ENCODE data around the gene GSG1.
"Not testable (repeated sequence)": the region's sequence is repeated elsewhere in the genome, so short reads cannot be mapped to it uniquely, and the experiment has no call there.

Gene GSG1

GRCh38 chr12:13052421-13052820, 51.0 kb downstream of the GSG1 start:
- no peak for DNase-seq

GRCh38 chr12:13049816-13050215, 53.7 kb downstream of the GSG1 start:
- no peak for DNase-seq

GRCh38 chr12:13046964-13047363, 56.5 kb downstream of the GSG1 start:
- no peak for DNase-seq

- DNase-seq: no peak
These were observed 57.7 kb downstream of the GSG1 start for GRCh38 chr12:13045816-13046215.

GRCh38 chr12:13044906-13045299, 58.6 kb downstream of the GSG1 start:
- no peak for DNase-seq

GRCh38 chr12:13044002-13044905, 59.2 kb downstream of the GSG1 start, which contains the start of gene FAM234B:
Gene FAM234B, plus strand, starts transcription at chr12:13044381. Its CDS starts 23 bp downstream, at chr12:13044404.
- peak; percentile 60 for DNase-seq

- DNase-seq: no peak
These were observed 60.7 kb downstream of the GSG1 start for GRCh38 chr12:13042666-13043230.

- no peak for DNase-seq
These were observed 62.2 kb downstream of the GSG1 start for GRCh38 chr12:13041224-13041623.

- no peak for DNase-seq
These were observed 64.0 kb downstream of the GSG1 start for GRCh38 chr12:13039328-13039956.

- no peak for DNase-seq
These were observed 64.8 kb downstream of the GSG1 start for GRCh38 chr12:13038491-13039161.

- no peak for DNase-seq
These were observed 66.6 kb downstream of the GSG1 start for GRCh38 chr12:13036881-13037280.

- DNase-seq: not testable (repeated sequence)
These were observed 68.1 kb downstream of the GSG1 start for GRCh38 chr12:13035335-13035734.
